Activated CD4-positive, alpha-beta T cell treated with anti-CD3 and anti-CD28 coated beads, Interleukin-2, amount 10 ng/mL, durations not matched to agents 7 days and 5 days (primary cell): ENCODE measurements around the gene OR2A5. TPM values are rescaled to one million over a fixed set of nuclear protein-coding genes. Genes with fewer than 3 reads are reported as not detected.

Experiments used
- CTCF ChIA-PET: fragments of 350-600 bp; sonication (Branson Sonifier 250); formaldehyde crosslinking; loops from one replicate; lab custom pipeline; 2021; ENCODE audit warnings: antibody characterized with exemption; lab: Charles Lee
- POLR2A ChIA-PET: fragments of 350-600 bp; sonication (Branson Sonifier 250); formaldehyde crosslinking; loops from one replicate; lab custom pipeline; 2021; ENCODE audit warnings: antibody characterized with exemption; lab: Charles Lee
- DNase-seq: peaks from one replicate; pipeline ENCODE4 v3.0.0-alpha.2; 2020
- H3K27ac Mint-ChIP-seq: one replicate; pipeline ENCODE4 v1.8.0; 2021; ENCODE audit warnings: mild to moderate bottlenecking, moderate library complexity, mixed read lengths
- H3K27me3 Mint-ChIP-seq: one replicate; pipeline ENCODE4 v1.8.0; 2021; ENCODE audit warnings: mixed read lengths
- H3K36me3 Mint-ChIP-seq: one replicate; pipeline ENCODE4 v1.8.0; 2021; ENCODE audit warnings: low read depth, mixed read lengths
- H3K4me1 Mint-ChIP-seq: one replicate; pipeline ENCODE4 v1.8.0; 2021; ENCODE audit warnings: mixed read lengths
- H3K4me3 Mint-ChIP-seq: one replicate; pipeline ENCODE4 v1.8.0; 2021; ENCODE audit warnings: mild to moderate bottlenecking, moderate library complexity, mixed read lengths
- H3K9me3 Mint-ChIP-seq: one replicate; pipeline ENCODE4 v1.8.0; 2021; ENCODE audit warnings: mixed read lengths
- total RNA-seq, 2 experiments: library from RNA; stranded (reverse); gene quantifications; one replicate each; pipeline ENCODE4 v1.2.3, GENCODE V29; 2021

The OR2A5 gene
- total RNA-seq, 2 experiments from 2014 or later = not detected

DNA sequence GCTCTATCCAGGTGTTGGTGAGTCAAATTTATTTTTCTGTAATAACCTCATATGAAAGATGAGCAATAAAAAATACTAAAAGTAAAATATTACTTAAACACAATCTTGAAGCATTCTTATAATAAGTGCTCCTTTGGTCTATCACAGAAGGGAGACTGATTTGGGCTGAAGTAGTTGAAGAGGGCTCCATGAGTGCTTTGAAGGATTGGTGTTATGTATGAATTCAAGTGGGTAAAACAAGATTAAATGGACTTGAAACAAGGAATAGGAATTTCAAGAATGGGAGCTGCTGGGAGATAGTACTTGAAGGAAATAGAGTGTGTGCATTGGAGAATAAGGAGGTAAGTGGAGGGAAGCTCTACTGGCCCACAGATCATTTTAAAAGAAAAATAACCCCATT is 53.3 kb downstream of the OR2A5 start:
- ChIA-PET POLR2A (no interaction called here), CTCF (no interaction called here)
- no peaks in the 10 kb centered on the region for H3K9me3 Mint-ChIP-seq
- peaks cover 2% of the 10 kb centered on the region for H3K27me3 Mint-ChIP-seq
- peaks cover 1% of the 10 kb centered on the region for H3K4me1 Mint-ChIP-seq
- H3K4me3 Mint-ChIP-seq = no peak overlapping the region
- no peak overlapping the region for H3K27ac Mint-ChIP-seq
- no peaks in the 10 kb centered on the region for H3K36me3 Mint-ChIP-seq
- DNase-seq = no peak

DNA sequence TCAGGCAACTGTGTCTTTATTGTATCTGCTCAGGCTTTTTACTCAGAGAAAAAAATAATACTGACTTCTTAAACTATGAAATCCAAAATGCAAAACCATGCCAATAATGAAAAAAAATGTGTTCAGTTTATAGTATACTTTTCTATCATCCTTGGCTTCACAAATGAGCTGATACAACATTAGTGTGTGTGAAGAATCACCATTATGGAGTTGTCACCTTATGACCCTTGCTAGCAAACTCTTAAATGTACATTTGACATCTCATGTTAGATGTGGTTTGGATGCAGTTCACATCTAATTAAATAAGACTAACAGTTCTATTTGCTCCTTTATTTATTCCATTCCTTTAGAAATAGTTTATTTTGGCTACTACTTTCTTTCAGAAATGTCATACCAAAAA is 56.5 kb downstream of the OR2A5 start:
- DNase-seq = no peak
- ChIA-PET POLR2A (no interaction called here), CTCF (interaction anchor here (0.5 kb wide), 1 partner anchor 1537 kb away, joined by 3 read pairs; no protein-coding TSS in a partner anchor)
- Mint-ChIP-seq H3K9me3 (no peaks in the 10 kb centered on the region), H3K36me3 (no peaks in the 10 kb centered on the region), H3K4me3 (no peak overlapping the region), H3K4me1 (peaks cover 1% of the 10 kb centered on the region), H3K27ac (no peak overlapping the region), H3K27me3 (peaks cover 2% of the 10 kb centered on the region)

Other genes starting within 250 kb of the OR2A5 start
- 10 to 100 TPM; 14.6 to 15.5 TPM for gene TCAF1, start 146.8 kb upstream of the OR2A5 start, total RNA-seq
- gene OR2F2, start 113.7 kb upstream of the OR2A5 start, total RNA-seq = not detected
- not detected for gene OR2F1, start 94.1 kb upstream of the OR2A5 start, total RNA-seq
- gene OR6B1, start 48.6 kb upstream of the OR2A5 start, total RNA-seq = not detected
- not detected for gene OR2A25, start 20.9 kb downstream of the OR2A5 start, total RNA-seq
- gene OR2A12, start 37.3 kb downstream of the OR2A5 start, total RNA-seq = not detected
- gene OR2A2, start 60.6 kb downstream of the OR2A5 start, total RNA-seq = not detected
- not detected for gene OR2A14, start 74.2 kb downstream of the OR2A5 start, total RNA-seq
- gene CTAGE4, start 134.5 kb downstream of the OR2A5 start, total RNA-seq = 1 to 10 TPM; 1.4 to 1.8 TPM
- 1 to 10 TPM; 4.2 TPM for gene ARHGEF35, start 146.9 kb downstream of the OR2A5 start, total RNA-seq
- gene OR2A42, start 190.7 kb downstream of the OR2A5 start, total RNA-seq = under 1 TPM in 1 of 2 experiments, not detected in 1; 0.04 TPM
- 1 to 10 TPM; 3.5 to 4.8 TPM for gene OR2A7, start 215.8 kb downstream of the OR2A5 start, total RNA-seq
- 1 to 10 TPM in 1 of 2 experiments, under 1 TPM in 1; 0.97 to 1.6 TPM for gene CTAGE8, start 220.3 kb downstream of the OR2A5 start, total RNA-seq